GM03348 (cell line): ENCODE measurements around the gene OCSTAMP.

ENCODE experiments used
- DNase-seq: peaks from one replicate; pipeline ENCODE4 v3.0.0; 2012; ENCODE audit warnings: low spot score

OCSTAMP gene

GRCh38 chr20:46573234-46573633 is 22.8 kb upstream of the OCSTAMP start:
- no peak for DNase-seq

GRCh38 chr20:46572790-46573189 is 22.3 kb upstream of the OCSTAMP start:
- DNase-seq: no peak

- no peak for DNase-seq
These were observed 21.7 kb upstream of the OCSTAMP start for GRCh38 chr20:46572153-46572552.

- DNase-seq: no peak
These were observed 21.0 kb upstream of the OCSTAMP start for GRCh38 chr20:46571418-46571817.

GRCh38 chr20:46570956-46571355 is 20.5 kb upstream of the OCSTAMP start:
- no peak for DNase-seq

- DNase-seq: no peak
These were observed 19.5 kb upstream of the OCSTAMP start for GRCh38 chr20:46569961-46570360.

GRCh38 chr20:46568570-46569129 is 18.2 kb upstream of the OCSTAMP start:
- DNase-seq: no peak

GRCh38 chr20:46566125-46566524 is 15.7 kb upstream of the OCSTAMP start:
- no peak for DNase-seq

- DNase-seq: no peak
These were observed 13.9 kb upstream of the OCSTAMP start for GRCh38 chr20:46564241-46564957.

- DNase-seq: no peak
These were observed 13.4 kb upstream of the OCSTAMP start for GRCh38 chr20:46563860-46564221.

- DNase-seq: no peak
These were observed 12.9 kb upstream of the OCSTAMP start for GRCh38 chr20:46563170-46563859.

- DNase-seq: peak; percentile 93
These were observed 12.1 kb upstream of the OCSTAMP start for GRCh38 chr20:46562373-46563169.

GRCh38 chr20:46562009-46562372 is 11.5 kb upstream of the OCSTAMP start:
- DNase-seq: no peak

GRCh38 chr20:46559685-46560440 is 9.4 kb upstream of the OCSTAMP start:
- DNase-seq: no peak

- no peak for DNase-seq
These were observed 8.5 kb upstream of the OCSTAMP start for GRCh38 chr20:46559001-46559400.

GRCh38 chr20:46558511-46558959 is 8.1 kb upstream of the OCSTAMP start:
- peak; percentile 69 for DNase-seq

- no peak for DNase-seq
These were observed 6.9 kb upstream of the OCSTAMP start for GRCh38 chr20:46557231-46557956.

GRCh38 chr20:46555370-46555956 is 5.0 kb upstream of the OCSTAMP start:
- DNase-seq: no peak

GRCh38 chr20:46554828-46555227 is 4.4 kb upstream of the OCSTAMP start:
- no peak for DNase-seq

- DNase-seq: no peak
These were observed 3.5 kb upstream of the OCSTAMP start for GRCh38 chr20:46553926-46554325.
